Smooth muscle cell (in vitro differentiated cells): ENCODE data around the gene TRABD2A. TPM values are rescaled to one million over a fixed set of nuclear protein-coding genes. Genes with fewer than 3 reads are reported as not detected.

Experiments
- DNase-seq: peaks from one replicate; lab custom pipeline; 2025; ENCODE audit not compliant: unreplicated experiment; lab: John Stamatoyannopoulos, UW
- H2AFZ ChIP-seq: fragments of 200-600 bp; sonication (generic); 2 replicates; pipeline ENCODE4 v1.6.0; 2016; ENCODE audit warnings: antibody characterized with exemption, low read depth, mild to moderate bottlenecking
- H3F3A ChIP-seq: fragments of 200-600 bp; sonication (generic); 2 replicates; pipeline ENCODE4 v1.6.0; 2017; ENCODE audit warnings: antibody characterized with exemption, low read depth
- H3K27ac ChIP-seq: fragments of 200-600 bp; sonication (generic); 2 replicates; pipeline ENCODE4 v1.5.1; 2016; ENCODE audit warnings: low read depth, mild to moderate bottlenecking
- H3K27me3 ChIP-seq: fragments of 200-600 bp; sonication (generic); 2 replicates; pipeline ENCODE4 v1.6.1; 2016; ENCODE audit warnings: low read depth, mild to moderate bottlenecking
- H3K36me3 ChIP-seq: fragments of 200-600 bp; sonication (generic); 2 replicates; pipeline ENCODE4 v1.5.1; 2016; ENCODE audit warnings: low read depth
- H3K4me1 ChIP-seq: fragments of 200-600 bp; sonication (generic); 2 replicates; pipeline ENCODE4 v1.5.1; 2016; ENCODE audit warnings: low read depth
- H3K4me2 ChIP-seq: fragments of 200-600 bp; sonication (generic); 2 replicates; pipeline ENCODE4 v1.6.0; 2016; ENCODE audit warnings: mild to moderate bottlenecking
- H3K4me3 ChIP-seq: fragments of 200-600 bp; sonication (generic); 2 replicates; pipeline ENCODE4 v1.5.1; 2016; ENCODE audit warnings: mild to moderate bottlenecking
- H3K79me2 ChIP-seq: fragments of 200-600 bp; sonication (generic); 2 replicates; pipeline ENCODE4 v1.6.0; 2016; ENCODE audit warnings: low read depth, mild to moderate bottlenecking
- H3K9ac ChIP-seq: fragments of 200-600 bp; sonication (generic); 2 replicates; pipeline ENCODE4 v1.6.0; 2016; ENCODE audit warnings: low read depth
- H3K9me3 ChIP-seq: fragments of 200-600 bp; sonication (generic); replicated peaks from 2 replicates; pipeline ENCODE4 v1.5.1; 2016; ENCODE audit warnings: low read depth
- H4K20me1 ChIP-seq: fragments of 200-600 bp; sonication (generic); 2 replicates; pipeline ENCODE4 v1.6.0; 2016; ENCODE audit warnings: low read depth
- WGBS: methylation state at CpG from one replicate; pipeline ENCODE4 v1.1.7; 2016; ENCODE audit warnings: low lambda C conversion rate; 5-methylcytosine and 5-hydroxymethylcytosine counted together
- polyA plus RNA-seq: library from polyadenylated mRNA; unstranded; fragments of >200 nt; fragmentation: Nextera tagmentation; extraction: Ambion mirVana; gene quantifications from 2 replicates; pipeline ENCODE4 v1.2.1, GENCODE V29; 2016
- total RNA-seq: library from RNA; depleted of rRNA; stranded (reverse); fragments of >200 nt; gene quantifications from 2 replicates; pipeline ENCODE4 v1.2.3, GENCODE V29; 2014
- TF ChIP-seq, protein P1 (sequence below): fragments of 200-600 bp; sonication (generic); IDR thresholded peaks from 2 replicates; pipeline ENCODE4 v1.5.1; 2017; ENCODE audit warnings: borderline replicate concordance, mild to moderate bottlenecking, antibody characterized with exemption; ENCODE audit not compliant: insufficient read depth, poor library complexity, severe bottlenecking

The TRABD2A gene
- total and polyA plus RNA-seq, 2 experiments from 2014 or later, result 0.11 TPM; not detected in 1

- Histone ChIP-seq H3K27me3 (no peaks in the 10 kb centered on the region), H3K4me3 (no peak overlapping the region), H3K9me3 (no peaks in the 10 kb centered on the region), H3F3A (peaks cover 8% of the 10 kb centered on the region), H3K4me2 (no peak overlapping the region), H2AFZ (no peak overlapping the region), H3K36me3 (no peaks in the 10 kb centered on the region), H3K79me2 (no peaks in the 10 kb centered on the region), H4K20me1 (no peaks in the 10 kb centered on the region), H3K27ac (no peak overlapping the region), H3K9ac (no peak overlapping the region), H3K4me1 (no peaks in the 10 kb centered on the region)
- DNase-seq, result no peak
- 93% methylated on average over 6 of the region's 6 CpGs for WGBS
- TF ChIP-seq, protein P1, sequence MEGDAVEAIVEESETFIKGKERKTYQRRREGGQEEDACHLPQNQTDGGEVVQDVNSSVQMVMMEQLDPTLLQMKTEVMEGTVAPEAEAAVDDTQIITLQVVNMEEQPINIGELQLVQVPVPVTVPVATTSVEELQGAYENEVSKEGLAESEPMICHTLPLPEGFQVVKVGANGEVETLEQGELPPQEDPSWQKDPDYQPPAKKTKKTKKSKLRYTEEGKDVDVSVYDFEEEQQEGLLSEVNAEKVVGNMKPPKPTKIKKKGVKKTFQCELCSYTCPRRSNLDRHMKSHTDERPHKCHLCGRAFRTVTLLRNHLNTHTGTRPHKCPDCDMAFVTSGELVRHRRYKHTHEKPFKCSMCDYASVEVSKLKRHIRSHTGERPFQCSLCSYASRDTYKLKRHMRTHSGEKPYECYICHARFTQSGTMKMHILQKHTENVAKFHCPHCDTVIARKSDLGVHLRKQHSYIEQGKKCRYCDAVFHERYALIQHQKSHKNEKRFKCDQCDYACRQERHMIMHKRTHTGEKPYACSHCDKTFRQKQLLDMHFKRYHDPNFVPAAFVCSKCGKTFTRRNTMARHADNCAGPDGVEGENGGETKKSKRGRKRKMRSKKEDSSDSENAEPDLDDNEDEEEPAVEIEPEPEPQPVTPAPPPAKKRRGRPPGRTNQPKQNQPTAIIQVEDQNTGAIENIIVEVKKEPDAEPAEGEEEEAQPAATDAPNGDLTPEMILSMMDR, result no peak
Measured at GRCh38 chr2:84914334-84914733, 33.5 kb upstream of the TRABD2A start.

DNA sequence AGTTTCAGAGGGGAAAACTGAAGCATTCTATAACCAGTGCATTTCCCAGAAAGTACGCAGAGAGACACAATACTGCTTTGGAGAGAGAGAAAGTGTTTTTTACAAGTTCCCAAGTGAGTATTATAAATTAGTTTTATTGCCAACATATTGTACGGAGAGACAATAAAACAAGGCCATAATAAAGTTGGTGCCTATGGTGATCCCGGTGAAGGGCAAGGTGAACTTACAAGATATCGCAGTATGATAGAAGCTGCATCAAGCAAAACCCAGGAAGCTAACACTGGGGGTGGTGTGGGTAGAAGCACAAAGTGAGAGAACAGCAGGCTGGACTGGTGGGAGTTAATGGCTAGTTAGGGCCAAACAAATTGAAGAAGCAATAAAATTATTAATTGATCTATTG lies 32.1 kb upstream of the TRABD2A start:
- 93% methylated on average over 4 of the region's 4 CpGs for WGBS
- Histone ChIP-seq H3K4me1 (no peaks in the 10 kb centered on the region), H3K9me3 (no peaks in the 10 kb centered on the region), H3K36me3 (no peaks in the 10 kb centered on the region), H3K4me3 (no peak overlapping the region), H3K27ac (no peak overlapping the region), H4K20me1 (no peaks in the 10 kb centered on the region), H3K27me3 (no peaks in the 10 kb centered on the region), H3K4me2 (no peak overlapping the region), H2AFZ (no peak overlapping the region), H3K9ac (no peak overlapping the region), H3F3A (no peaks in the 10 kb centered on the region), H3K79me2 (no peaks in the 10 kb centered on the region)
- no peak for DNase-seq
- TF ChIP-seq, protein P1, result no peak

DNA sequence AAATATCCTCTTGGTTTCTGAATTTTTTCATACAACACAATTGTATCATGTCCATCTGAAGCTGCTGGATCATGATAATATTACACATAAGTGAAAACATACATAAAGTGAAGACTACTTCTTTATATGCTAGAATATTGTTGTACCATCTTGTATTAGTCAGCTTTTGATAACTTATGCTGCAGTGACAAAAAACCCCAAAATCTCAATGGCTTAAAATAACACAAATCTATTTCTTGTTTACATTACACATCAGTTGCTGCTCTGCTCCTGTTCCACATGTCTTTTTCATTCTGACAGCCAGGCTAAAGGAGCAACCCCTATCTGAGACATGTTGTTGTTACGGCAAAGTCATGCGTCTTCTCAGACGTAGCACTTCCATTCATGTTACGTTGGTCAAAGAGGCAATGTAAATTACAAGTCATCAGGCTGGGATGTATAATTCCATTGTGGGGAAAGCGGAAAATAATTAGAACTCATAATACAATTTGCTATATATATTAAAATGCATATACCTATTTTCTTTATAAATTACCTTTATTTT lies 30.3 kb upstream of the TRABD2A start:
- H3K4me3 ChIP-seq, result no peak overlapping the region
- WGBS, result 96% methylated on average over 5 of the region's 5 CpGs
- no peaks in the 10 kb centered on the region for H3K27me3 ChIP-seq

More for the DNA sequence above, 30.3 kb upstream of the TRABD2A start:
- TF ChIP-seq, protein P1, result no peak
- Histone ChIP-seq H3K79me2 (peaks cover 7% of the 10 kb centered on the region), H3K27ac (no peak overlapping the region), H3K9me3 (no peaks in the 10 kb centered on the region), H4K20me1 (peaks cover 13% of the 10 kb centered on the region), H3K4me2 (no peak overlapping the region), H2AFZ (no peak overlapping the region), H3K36me3 (no peaks in the 10 kb centered on the region), H3K9ac (no peak overlapping the region), H3K4me1 (peaks cover 6% of the 10 kb centered on the region), H3F3A (peaks cover 9% of the 10 kb centered on the region)
- DNase-seq, result no peak
